ENCODE data around the gene TTC33. TPM values are rescaled to one million over a fixed set of nuclear protein-coding genes. Genes with fewer than 3 reads are reported as not detected.
"Not testable (repeated sequence)": the region's sequence is repeated elsewhere in the genome, so short reads cannot be mapped to it uniquely, and the experiment has no call there.

Gene TTC33
- total RNA-seq, 4 donors from 2014 or later, result 18.8 to 123 (median 39.7) TPM

GRCh38 chr5:40798012-40798800, 42.4 kb upstream of the TTC33 start, which contains the start of gene PRKAA1:
PRKAA1 (minus strand) TSS chr5:40798374; CDS start chr5:40798189, 185 bp downstream.
- TF ChIP-seq POLR2A (IDR thresholded peaks at IDR 0.05) (peak; percentile 63 to 80), CTCF (IDR thresholded peaks at IDR 0.05) (peak; percentile 40 to 73 (median 68))
- Histone ChIP-seq H3K4me3 (peak within 1 kb of the TSS; percentile 70 to 94), H3K27ac (peak within 1 kb of the TSS; percentile 98), H3K27me3 (no peaks in the 10 kb centered on the region), H3K36me3 (no peaks in the 10 kb centered on the region), H3K9me3 (no peaks in the 10 kb centered on the region), H3K4me1 (peaks cover 0 to 15% of the 10 kb centered on the region in 2 donors)
- peak; percentile 89 to 91 for DNase-seq
- intact Hi-C loops (cut with DNase I; ENCODE audit: low total_unique reads), result no loop called here

- Histone ChIP-seq H3K9me3 (no peaks in the 10 kb centered on the region), H3K27me3 (no peaks in the 10 kb centered on the region), H3K4me1 (peaks cover 0 to 15% of the 10 kb centered on the region in 2 donors), H3K36me3 (no peaks in the 10 kb centered on the region), H3K27ac (peak overlapping the region; percentile 98), H3K4me3 (peak overlapping the region; percentile 70 to 94)
- TF ChIP-seq POLR2A (IDR thresholded peaks at IDR 0.05) (no peak), CTCF (IDR thresholded peaks at IDR 0.05) (no peak)
- intact Hi-C loops (cut with DNase I; ENCODE audit: low total_unique reads), result no loop called here
- peak; percentile 70 to 73 for DNase-seq
Measured at GRCh38 chr5:40797273-40798011, 41.7 kb upstream of the TTC33 start.

DNA sequence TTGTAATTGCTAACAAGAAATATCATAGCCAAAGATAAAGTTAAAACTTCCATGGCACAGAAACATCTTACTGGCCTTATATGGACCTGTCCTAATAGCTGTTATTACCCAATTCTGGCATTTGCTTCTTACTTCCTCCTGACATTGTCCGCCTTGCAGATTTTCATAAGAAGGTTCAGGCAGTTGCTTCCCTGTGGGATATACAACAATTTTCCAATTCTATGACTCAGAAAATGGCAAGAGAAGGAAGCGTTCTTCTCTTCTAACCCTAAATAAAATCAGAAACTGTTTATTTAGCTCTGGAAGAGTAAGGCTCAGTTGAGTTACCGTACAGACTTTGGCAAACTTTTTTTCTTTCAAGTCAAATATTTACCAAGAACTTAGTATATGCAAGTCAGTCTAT, 40.7 kb upstream of the TTC33 start:
- TF ChIP-seq POLR2A (IDR thresholded peaks at IDR 0.05) (no peak), CTCF (IDR thresholded peaks at IDR 0.05) (no peak)
- H3K9me3 ChIP-seq, result no peaks in the 10 kb centered on the region
- no peak for DNase-seq
- no peaks in the 10 kb centered on the region for H3K36me3 ChIP-seq
- peak overlapping the region; percentile 98 for H3K27ac ChIP-seq
- peaks cover 0 to 15% of the 10 kb centered on the region in 2 donors for H3K4me1 ChIP-seq
- H3K4me3 ChIP-seq, result peak overlapping the region; percentile 70 to 94
- H3K27me3 ChIP-seq, result no peaks in the 10 kb centered on the region
- intact Hi-C loops (cut with DNase I; ENCODE audit: low total_unique reads), result no loop called here

DNA sequence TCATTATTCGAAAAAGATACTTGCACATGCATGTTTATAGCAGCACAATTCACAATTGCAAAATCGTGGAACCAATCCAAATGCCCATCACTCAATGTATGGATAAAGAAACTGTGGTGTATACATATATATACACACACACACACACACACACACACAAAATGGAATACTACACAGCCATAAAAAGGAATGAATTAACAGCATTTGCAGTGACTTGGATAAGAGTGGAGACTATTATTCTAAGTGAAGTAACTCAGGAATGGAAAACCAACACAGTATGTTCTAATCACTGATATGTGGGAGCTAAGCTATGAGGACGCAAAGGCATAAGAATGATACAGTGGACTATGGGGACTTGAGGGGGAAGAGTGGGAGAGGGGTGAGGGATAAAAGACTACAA, 39.1 kb upstream of the TTC33 start:
- H3K9me3 ChIP-seq; H3K27ac ChIP-seq; H3K27me3 ChIP-seq; DNase-seq; H3K4me3 ChIP-seq; H3K36me3 ChIP-seq; intact Hi-C loops (cut with DNase I; ENCODE audit: low total_unique reads): not testable (repeated sequence)
- H3K4me1 ChIP-seq, result peaks cover 3 to 15% of the 10 kb centered on the region in 2 donors

GRCh38 chr5:40794340-40794739, 38.6 kb upstream of the TTC33 start:
- H3K4me3 ChIP-seq; DNase-seq; H3K27me3 ChIP-seq; H3K9me3 ChIP-seq; H3K36me3 ChIP-seq; intact Hi-C loops (cut with DNase I; ENCODE audit: low total_unique reads); H3K27ac ChIP-seq: not testable (repeated sequence)
- peaks cover 3 to 13% of the 10 kb centered on the region in 2 donors for H3K4me1 ChIP-seq

DNA sequence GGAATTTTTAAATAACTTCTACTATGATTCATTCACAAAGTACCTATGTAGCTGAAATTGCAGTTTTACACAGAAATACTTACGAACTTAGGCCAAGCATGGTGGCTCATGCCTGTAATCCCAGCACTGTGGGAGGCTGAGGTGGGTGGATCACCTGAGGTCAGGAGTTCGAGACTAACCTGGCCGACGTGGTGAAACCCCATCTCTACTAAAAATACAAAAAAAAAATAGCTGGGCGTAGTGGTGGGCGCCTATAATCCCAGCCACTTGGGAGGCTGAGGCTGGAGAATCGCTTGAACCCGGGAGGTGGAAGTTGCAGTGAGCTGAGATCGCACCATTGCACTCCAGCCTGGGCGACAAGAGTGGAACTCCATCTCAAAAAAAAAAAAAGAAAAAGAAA, 36.9 kb upstream of the TTC33 start:
- peaks cover 3 to 11% of the 10 kb centered on the region in 2 donors for H3K4me1 ChIP-seq
- not testable (repeated sequence) for H3K27me3 ChIP-seq

More for the DNA sequence above, 36.9 kb upstream of the TTC33 start:
- H3K36me3 ChIP-seq; H3K4me3 ChIP-seq; DNase-seq; intact Hi-C loops (cut with DNase I; ENCODE audit: low total_unique reads); H3K27ac ChIP-seq; H3K9me3 ChIP-seq: not testable (repeated sequence)
